Stimulated activated CD8-positive, alpha-beta memory T cell treated with anti-CD3 and anti-CD28 coated beads, Interleukin-2, amount 100 ng/mL, for 1 hour (primary cell): ENCODE measurements around the gene CMTM3.
"Not testable (repeated sequence)": the region's sequence is repeated elsewhere in the genome, so short reads cannot be mapped to it uniquely, and the experiment has no call there.

ENCODE experiments used
- DNase-seq, 2 donors: peaks; one replicate each; pipeline ENCODE4 v3.0.0-alpha.2; 2020; ENCODE audit warnings: low read depth in 2 of 2

Gene CMTM3

DNA sequence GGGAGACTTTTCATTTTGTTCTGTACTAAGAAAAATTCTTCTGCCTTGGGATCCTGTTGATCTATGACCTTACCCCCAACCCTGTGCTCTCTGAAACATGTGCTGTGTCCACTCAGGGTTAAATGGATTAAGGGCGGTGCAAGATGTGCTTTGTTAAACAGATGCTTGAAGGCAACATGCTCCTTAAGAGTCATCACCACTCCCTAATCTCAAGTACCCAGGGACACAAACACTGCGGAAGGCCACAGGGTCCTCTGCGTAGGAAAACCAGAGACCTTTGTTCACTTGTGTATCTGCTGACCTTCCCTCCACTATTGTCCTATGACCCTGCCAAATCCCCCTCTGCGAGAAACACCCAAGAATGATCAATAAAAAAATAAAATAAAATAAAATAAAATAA, 27.1 kb downstream of the CMTM3 start:
- DNase-seq: not testable (repeated sequence)

DNA sequence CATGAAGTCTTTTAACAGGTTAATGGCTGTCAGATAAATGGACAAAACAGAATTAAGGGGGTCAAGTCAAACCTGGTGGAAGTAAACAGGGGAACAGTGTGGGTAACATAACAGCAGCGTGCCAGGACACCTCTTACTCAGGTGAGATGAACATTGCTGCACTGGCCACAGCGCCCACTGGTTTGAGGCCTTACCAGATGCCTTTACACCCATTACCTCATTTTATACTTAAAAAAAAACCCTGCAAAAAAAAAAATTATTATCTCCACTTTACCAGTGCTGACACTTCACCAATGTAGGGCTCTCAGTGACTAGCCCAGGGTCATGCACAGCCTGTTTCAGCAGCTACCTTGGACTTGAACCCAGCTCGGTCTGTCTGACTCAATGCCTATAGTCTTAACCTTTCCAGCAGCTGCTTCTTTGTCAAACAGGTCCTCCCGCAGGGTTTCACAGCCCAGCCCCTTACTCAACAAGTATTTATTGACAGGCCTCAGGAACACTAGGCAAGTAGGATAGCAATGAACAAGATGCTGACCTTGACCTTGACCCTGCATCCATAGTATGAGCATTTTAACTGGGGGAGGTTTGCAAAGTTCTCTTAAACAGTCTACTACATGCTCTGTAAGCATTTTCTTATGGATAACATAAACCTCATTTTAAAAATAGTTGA, 30.2 kb downstream of the CMTM3 start:
- no peak for DNase-seq

DNA sequence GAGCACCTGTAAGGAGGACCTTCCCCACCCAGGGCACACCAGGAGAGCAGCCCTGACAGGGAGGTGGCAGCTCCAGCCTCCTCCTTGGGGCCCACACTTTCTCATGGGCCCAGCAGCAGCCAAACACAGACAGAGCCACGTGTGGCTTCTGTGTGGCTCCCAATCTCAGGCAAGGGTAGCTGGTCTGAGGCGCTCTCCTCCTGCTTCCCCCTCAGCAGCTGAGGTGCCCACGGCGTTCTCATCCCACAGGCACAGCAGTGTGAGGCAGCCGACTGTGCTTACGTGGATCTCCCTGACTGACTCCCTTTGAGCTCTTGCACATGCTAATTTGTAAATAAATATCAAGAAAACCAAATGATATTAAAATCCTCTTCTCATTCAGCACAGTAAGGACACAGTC, 30.9 kb downstream of the CMTM3 start:
- no peak for DNase-seq

DNA sequence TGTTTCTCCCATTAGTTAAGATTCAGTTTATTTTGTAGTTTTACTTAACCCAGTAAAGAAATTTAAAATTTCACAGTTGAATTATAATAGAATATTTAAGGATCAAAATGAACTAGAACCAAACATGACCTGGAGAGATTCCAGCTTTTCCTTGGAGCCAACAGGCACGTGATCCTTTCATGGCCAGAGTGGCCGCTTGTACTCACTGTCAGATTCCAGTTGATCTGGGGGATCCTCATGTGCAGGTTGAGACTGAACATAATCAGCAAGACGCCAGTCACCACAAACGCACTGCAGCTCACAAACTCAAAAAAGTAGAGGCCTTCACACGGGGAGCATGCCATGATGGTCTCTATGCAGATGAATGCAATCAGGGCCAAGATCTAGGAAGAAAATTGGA, 31.7 kb downstream of the CMTM3 start:
- no peak for DNase-seq

DNA sequence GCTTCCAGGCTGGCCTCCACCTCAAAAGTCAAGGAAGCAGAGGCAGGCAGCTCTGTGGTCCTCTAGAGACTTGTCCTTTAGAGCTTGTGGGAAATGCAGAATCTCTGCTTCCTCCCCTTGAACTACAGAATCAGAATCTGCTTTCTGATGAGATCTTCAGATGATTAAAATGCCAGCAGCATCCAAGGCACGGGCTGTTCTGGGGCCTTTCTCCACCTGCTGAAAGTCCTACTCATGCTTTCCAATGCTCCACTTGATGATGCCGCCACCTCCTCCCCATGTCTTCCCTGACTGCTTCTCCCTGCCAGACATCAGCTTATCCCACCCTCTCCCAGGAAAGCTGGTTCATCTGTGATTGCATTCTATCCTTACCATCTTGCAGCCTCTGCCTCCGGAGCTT, 33.3 kb downstream of the CMTM3 start:
- no peak for DNase-seq

DNA sequence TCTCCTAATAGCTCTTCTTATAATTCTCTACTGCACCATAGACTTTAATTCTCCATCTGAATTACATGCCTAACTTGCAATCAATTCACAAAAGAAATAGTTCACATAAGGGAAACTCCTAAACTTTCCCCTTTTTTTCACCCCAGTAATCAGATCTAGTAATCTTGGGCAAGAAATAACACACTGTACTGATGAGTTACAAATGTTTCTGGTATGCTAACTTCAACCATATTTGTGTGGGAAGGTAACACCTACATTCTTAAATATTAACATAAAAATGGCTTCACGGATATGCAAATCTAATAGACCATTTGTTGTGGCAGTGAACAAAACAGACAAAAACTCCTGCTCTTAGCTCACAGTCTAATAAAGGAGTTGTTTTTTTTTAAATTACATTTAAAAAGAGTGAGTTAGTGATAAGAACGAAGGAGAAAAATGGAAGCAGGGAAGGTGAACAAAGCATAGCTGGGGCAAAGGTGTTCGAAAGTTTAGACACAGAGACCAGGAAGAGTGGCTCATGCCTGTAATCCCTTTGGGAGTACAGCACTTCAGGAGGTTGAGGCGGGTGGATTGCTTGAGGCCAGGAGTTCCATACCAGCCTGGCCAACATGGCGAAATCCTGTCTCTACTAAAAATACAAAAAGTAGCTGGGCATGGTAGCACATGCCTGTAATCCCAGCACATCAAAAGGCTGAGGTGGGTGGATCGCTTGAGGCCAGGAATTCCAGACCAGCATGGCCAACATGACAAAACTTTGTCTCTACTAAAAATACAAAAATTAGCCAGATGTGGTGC, 34.8 kb downstream of the CMTM3 start:
- no peak for DNase-seq

DNA sequence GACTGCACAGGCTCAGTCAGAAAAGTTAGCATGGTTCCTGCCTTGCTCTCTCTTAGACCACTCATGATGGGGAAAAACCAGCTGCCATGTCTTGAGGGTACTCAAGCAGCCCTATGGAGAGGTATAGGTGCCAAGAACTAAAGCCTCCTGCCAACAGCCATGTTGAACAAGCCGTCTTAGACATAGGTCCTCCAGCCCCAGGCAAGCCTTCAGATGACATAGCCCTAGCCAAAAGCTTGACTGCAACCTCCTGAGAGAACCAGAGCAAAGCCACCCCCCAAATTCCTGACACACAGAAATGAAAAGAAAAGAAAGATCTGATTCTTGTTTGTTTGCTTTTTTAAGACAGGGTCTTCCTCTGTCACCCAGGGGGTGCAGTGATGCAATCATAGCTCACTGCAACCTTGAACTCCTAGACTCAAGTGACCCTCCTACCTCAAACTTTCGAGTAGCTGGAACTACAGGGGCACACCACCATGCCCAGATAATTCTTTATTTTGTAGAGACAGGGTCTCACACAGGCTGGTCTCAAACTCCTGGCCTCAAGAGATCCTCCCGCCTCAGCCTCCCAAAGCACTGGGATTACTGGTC, 36.3 kb downstream of the CMTM3 start:
- DNase-seq: no peak

DNA sequence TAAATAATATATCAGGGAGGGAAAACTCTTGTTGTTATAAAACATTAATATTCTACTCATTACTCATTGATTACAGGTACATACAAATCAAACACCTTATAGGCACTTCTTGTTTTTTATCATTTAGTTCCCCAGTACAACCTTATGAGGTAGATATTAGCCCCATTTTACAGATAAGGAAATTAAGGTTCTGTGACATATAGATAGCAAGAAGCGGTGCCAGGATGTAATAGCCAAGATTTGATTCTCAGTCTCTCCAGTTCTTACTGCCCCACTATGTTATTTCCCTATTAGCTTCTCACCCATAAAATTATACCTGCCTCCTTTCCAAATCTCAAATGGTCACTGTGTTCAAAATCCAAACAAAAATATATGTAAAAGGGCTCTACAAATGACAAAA, 36.9 kb downstream of the CMTM3 start:
- no peak for DNase-seq

DNA sequence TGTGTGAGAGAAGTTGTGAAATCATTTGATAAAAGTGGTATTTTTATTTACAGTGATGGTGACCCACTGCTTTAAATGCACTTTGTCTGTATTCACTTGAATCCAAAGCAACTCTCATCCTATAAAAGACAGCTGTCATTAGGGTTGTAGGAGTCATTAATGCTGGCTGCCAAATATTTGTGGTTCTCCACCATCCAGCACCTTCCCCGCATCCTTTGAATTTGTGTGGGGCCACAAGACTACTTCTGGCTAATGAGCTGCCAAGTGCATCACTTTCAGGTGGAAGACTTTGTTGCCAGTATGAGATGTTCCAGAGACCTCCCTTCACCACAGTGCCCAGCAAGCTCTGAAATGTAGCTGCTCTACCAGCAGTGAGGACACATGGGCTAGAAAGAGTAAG, 43.4 kb downstream of the CMTM3 start:
- no peak for DNase-seq

DNA sequence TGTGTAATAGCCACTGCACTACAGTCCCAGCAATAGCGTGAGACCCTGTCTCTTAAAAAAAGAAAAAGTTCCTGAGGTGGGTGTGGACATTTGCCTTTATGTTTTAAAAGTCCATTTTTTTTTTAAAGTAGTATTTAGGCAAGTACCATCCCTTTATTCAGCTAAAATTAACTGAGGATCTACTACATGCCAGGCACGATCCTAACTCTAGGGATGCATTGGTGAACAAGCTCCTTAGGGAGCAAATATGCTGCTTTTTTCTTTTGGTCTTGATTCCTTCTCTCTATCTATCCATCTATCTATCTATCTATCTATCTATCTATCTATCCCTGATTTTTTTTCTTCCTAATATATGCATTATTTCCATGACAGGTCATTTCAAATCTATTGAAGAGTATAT, 44.7 kb downstream of the CMTM3 start:
- no peak for DNase-seq

DNA sequence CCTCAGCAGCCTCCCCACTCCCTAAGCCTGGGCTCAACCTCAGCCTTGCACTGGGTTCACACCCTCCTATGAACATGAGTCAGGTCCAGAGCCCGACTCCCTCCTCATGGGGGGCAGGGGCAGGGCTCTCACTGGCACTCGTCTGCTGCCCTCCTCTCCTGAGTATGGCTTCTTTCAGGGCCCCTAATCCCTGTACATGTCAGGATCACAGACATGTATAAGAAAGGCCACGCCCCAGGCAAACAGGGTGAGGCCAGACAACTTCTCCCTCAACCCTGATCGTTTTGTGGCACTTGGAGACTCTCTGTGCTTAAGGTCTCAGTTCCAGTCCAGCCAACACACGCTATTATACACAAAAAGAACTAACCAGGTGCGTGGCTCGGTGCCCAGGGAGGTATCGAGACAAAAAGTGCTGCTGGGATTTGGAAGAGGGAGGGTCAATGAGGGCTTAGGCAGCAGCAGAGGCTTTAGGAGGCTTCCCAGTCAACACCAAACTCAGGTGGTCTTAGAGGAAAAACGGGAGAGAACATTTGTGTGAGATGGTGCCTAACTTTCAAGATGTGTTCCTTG, 45.2 kb downstream of the CMTM3 start:
- no peak for DNase-seq

DNA sequence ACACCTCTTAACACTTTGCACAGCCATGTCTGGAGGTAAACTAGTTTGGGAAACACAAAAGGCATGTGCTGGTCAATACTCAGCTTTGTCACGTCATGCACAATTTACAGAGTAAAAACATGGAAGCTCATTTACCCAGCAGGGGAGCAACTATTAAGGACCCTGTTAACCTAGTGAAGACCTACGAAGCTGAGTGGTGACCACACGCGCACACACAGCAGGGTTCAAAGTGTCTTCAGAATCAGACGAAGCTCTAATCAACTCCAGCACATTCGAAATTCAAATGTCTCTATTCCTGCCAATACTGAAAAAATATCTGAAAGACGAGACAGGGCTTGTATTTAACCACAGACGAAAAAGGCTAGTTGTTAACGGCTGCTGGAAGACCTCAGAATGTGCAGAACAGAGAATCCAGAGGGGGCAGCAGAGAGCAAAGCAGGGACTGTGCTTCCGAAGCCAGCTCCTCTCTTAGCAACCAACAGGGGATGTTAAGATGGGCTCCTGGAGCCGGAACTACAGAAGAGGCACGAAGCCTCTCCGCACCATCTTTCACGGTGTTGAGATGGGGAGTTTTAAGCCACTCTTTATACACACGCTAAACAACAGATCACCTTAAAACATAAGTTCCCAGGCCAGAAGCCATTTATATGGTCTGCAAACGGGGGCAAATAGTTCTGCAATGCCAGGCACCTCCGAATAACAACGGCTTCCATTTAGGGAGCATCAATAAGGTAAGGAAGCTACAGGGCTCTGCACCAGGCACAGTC, 46.4 kb downstream of the CMTM3 start:
- DNase-seq: peak; percentile 44 to 58

DNA sequence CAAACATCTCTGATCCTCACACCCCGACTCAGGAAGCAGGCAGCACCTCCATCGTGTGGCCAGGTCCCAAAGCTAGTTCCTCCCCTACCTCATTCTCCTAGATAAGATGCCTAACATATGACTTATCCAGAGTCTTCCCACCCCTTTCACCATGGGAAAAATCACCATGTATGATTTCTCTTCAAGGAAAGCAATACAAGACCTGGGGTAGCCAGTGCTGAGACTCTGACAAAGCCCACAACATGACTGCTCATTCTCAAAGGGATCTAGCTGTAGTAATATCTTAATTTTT, 46.9 kb downstream of the CMTM3 start:
- no peak for DNase-seq

DNA sequence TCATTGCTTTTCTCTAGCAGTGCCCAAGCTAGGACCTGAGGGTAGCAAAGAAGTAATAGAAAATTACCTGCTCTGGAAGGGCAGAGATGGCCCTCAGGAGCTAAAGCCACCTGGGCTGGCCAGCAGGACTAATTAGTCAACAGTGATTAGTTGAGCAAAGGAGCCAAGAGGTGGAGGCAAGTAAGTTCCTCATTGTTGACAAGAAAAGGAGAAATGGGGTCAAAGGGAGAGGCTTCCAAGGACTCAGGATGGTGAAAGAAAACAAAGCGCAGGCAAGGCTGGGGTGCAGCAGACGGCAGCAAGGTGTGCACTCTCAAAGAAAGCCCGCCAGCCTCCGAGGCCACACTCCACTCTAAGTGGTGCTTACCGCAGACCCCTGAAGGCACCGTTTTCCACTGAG, 47.5 kb downstream of the CMTM3 start:
- DNase-seq: no peak

DNA sequence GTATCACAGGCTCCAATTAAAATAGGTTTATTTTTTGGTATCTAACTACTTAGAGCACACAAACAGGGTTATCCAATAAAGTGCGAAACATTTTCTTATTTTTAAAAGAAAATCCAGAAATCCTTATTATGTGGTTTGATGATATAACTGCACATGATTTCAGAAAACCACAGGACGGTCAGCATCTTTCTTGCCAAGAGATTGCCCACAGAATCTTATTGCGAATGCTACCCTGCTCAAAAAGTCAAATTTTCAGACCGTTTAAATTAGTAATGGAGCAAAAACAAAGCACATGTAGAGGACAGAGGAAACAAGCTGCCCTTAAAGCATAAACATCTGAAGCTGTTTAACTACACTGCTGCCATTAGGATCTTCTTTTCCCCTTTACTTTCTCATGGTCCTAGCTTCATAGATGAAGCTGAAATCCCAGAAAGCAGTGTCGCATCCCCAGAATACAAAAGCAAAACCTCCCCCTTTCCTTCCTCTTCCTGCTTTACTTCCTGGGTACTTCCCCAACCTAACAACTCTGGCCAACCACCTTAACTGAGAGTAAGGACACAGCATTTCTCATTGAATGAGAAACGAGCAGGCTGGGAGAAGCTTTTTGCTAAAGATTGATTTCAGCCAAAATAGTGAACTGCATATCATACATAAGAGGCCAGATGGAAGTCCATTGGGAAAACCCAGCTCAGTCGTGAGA, 48.3 kb downstream of the CMTM3 start:
- no peak for DNase-seq

DNA sequence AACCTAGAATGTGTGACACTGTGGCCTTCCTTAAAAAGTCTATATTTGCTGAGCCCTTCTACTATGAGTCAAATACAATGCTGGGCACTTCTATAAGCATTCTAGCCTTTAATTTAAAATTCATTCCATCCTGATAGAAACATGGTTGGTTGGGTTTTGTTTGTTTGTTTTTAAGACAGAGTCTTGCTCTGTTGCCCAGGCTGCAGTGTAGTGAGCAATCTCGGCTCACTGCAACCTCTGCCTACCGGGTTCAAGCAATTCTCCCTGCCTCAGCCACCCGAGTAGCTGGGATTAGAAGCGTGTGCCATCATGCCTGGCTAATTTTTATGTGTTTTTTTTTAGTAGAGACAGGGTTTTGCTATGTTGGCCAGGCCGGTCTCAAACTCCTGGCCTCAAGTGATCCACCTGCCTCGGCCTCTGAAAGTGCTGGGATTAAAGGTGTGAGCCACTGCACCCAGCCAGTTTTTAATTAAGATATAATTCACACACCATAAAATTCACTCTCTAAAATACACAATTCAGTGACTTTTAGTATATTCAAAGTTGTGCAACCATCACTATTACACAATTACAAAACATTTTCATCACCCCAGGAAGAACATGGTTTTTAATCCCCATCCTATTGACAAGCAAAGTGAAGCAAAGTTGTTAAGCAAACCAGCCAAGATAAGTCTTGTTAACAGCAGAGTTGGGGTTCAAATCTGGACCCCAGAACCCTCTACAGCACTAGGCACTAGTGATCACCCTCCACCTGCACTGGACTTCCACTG, 49.3 kb downstream of the CMTM3 start:
- no peak for DNase-seq

DNA sequence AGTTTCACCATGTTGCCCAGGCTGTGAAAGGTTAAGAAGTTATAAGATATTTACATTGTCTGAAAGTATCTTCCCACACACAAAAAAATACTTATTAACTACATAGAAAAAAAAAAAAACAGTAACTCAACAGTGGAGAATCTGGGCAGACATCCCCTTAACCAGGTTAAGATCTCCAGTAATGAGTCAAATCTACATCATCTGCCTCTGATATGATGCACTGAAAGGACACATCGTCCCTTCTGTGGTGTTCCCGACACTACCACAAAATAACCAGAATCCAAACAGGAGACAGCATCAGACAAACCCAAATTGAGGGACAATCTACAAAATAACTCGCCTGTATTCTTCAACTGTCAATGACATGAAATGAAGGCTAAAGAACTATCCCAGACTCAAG, 52.0 kb downstream of the CMTM3 start:
- no peak for DNase-seq

DNA sequence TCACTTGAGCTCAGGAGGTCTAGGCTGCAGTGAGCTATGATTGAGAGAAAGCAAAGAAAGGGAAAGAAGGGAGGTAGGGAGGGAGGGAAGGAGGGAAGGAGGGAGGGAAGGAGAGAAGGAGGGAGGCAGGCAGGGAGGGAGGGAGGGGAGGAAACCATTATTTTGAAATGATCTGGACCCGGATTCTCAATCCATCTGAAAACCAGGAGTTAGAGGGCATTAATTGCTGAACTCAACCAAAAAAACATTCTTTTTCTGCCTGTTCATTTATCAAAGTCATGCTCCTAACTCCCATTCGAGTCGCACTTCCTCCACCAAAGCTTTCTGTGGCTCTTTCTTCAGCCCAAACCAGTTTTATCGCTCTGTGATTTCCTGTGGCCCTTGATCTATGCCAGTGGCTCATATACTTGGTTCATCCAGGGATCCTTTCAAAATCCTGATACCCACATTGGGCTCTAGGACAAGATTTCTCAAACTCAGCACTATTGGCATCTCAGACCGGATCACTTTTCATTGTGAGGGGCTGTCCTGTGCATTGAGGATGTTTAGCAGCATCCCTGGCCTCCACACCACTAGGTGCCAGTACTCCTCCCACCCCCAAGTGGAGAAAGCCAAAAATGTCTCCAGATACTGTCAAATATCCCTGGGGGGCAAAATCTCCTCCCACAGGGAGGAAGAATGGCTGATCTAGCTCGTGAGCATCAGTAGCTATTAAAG, 53.8 kb downstream of the CMTM3 start:
- no peak for DNase-seq

DNA sequence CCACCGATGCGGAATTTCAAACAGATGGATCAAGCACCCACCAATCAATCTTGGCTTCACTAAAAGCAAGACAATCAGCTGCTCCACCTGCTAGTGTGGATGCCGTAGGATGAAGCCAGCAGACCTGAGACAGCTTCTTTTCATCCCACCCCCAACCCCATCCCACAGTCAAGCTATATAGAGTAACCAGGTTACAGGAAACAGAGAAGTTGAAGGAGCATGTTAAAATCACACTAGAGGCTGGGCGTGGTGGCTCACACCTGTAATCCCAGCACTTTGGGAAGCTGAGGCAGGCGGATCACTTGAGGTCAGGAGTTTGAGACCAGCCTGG, 54.3 kb downstream of the CMTM3 start:
- DNase-seq: no peak

DNA sequence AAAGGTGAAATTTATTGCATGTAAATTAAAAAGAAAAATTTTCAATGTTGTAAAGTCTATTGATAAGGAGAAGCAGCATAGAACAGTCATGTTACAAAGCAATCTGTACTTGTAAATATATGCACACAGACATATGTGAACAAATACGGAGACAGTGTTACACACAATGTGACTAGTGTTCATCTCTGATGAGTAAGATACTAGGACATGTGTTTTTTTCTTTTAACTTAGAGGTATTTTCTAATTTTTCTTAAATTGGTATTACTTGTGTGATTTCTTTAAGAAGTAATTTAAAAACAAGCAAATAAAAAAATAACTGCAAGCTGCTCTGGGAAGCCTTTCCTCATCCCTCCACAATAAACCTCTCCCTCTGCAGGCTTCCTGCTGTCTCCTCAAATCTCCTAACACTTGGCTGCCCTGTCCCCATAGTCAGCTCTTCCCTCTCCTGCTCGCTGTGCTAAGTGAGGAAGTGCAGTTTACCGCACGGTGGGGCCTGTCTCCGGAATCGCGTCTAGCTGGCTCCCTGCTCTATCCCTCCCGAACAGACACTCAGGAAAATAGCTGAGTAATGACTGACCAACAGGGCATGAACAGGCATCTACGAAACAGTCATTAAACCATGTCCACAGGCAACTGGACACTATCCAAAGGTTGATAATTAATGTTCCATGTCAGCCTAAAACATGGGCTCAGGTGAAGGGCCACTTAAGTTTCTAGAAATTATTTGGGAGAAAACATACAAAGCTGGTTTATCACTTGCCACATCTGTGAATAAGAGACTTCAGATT, 56.1 kb downstream of the CMTM3 start:
- DNase-seq: no peak
